Measurements from ENCODE around the gene CLDN15.

CLDN15 gene

DNA sequence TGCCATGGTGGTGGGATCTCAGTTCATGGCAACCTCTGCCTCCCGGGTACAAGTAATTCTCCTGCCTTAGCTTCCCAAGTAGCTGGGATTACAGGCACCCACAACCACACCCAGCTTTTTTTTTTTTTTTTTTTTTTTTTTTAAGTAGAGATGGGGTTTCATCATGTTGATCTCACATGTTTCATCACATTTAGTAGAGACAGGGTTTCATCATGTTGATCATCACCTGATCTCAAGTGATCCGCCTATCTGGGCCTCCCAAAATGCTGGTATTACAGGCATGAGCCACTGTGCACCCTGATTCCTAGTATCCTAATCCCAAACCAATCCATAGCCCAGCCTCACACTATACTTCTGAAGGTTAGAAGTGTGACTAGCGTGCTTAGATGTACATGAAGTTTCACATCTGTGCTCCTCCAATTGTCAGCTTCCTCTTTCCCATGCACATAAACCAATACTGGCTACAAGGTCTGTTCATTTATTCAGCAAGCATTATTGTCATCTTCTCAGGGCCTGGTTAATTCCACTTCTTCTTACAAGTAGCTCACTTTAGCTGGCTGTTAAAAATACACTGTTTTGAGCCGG lies 50.7 kb downstream of the CLDN15 start:
- no peak for DNase-seq (ENCODE audit: insufficient read length, low spot score)
- FAIRE-seq = no peak
- TF ChIP-seq SPI1 (IDR thresholded peaks at IDR 0.05; ENCODE audit: low read depth, low read length) (peak; percentile 41), PAX5 (IDR thresholded peaks at IDR 0.05; ENCODE audit: insufficient read depth, low read length, severe bottlenecking) (no peak)

DNA sequence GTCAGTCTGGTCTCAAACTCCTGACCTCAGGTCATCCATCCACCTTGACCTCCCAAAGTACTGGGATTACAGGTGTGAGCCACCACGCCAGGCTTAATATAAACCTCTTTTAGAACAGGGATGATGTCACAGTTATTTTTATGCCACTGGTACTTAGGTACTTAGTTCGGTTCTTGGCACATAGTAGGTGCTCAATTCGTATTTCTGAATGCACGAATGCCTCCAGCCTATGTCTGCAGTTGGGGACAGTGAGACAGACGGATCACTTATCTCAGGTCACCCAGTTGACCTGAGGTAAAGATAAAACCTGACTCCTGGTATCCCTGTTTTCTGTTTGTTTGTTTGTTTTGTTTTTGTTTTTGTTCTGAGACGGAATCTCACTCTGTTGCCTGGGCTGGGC lies 51.4 kb downstream of the CLDN15 start:
- FAIRE-seq (no peak), DNase-seq (ENCODE audit: insufficient read length, low spot score) (no peak)

GRCh38 chr7:101185258-101185839 lies 52.3 kb downstream of the CLDN15 start:
- no peak for DNase-seq (ENCODE audit: insufficient read length, low spot score)
- TF ChIP-seq POU2F2 (IDR thresholded peaks at IDR 0.05; ENCODE audit: low read depth, low read length) (no peak), TAF1 (IDR thresholded peaks at IDR 0.05; ENCODE audit: low read depth, low read length) (no peak), POLR2AphosphoS5 (IDR thresholded peaks at IDR 0.05; ENCODE audit: low read depth, low read length) (no peak), POLR2A (IDR thresholded peaks at IDR 0.05; ENCODE audit: low read depth, low read length) (no peak), PAX5 (IDR thresholded peaks at IDR 0.05; ENCODE audit: insufficient read depth, low read length, severe bottlenecking) (no peak), SPI1 (IDR thresholded peaks at IDR 0.05; ENCODE audit: low read depth, low read length) (no peak)
- FAIRE-seq = no peak

More for the DNA sequence above, 51.4 kb downstream of the CLDN15 start:
- no peak for TF ChIP-seq TAF1 (IDR thresholded peaks at IDR 0.05; ENCODE audit: low read depth, low read length)
- TF ChIP-seq POU2F2 (IDR thresholded peaks at IDR 0.05; ENCODE audit: low read depth, low read length) = no peak
- no peak for TF ChIP-seq POLR2AphosphoS5 (IDR thresholded peaks at IDR 0.05; ENCODE audit: low read depth, low read length)
- TF ChIP-seq PAX5 (IDR thresholded peaks at IDR 0.05; ENCODE audit: insufficient read depth, low read length, severe bottlenecking) = no peak
- TF ChIP-seq SPI1 (IDR thresholded peaks at IDR 0.05; ENCODE audit: low read depth, low read length) = no peak
- no peak for TF ChIP-seq POLR2A (IDR thresholded peaks at IDR 0.05; ENCODE audit: low read depth, low read length)
